ENCODE measurements around the gene DNAJA3.

GRCh38 chr16:4450430-4450829, 24.8 kb downstream of the DNAJA3 start:
- TF ChIP-seq, protein P1, sequence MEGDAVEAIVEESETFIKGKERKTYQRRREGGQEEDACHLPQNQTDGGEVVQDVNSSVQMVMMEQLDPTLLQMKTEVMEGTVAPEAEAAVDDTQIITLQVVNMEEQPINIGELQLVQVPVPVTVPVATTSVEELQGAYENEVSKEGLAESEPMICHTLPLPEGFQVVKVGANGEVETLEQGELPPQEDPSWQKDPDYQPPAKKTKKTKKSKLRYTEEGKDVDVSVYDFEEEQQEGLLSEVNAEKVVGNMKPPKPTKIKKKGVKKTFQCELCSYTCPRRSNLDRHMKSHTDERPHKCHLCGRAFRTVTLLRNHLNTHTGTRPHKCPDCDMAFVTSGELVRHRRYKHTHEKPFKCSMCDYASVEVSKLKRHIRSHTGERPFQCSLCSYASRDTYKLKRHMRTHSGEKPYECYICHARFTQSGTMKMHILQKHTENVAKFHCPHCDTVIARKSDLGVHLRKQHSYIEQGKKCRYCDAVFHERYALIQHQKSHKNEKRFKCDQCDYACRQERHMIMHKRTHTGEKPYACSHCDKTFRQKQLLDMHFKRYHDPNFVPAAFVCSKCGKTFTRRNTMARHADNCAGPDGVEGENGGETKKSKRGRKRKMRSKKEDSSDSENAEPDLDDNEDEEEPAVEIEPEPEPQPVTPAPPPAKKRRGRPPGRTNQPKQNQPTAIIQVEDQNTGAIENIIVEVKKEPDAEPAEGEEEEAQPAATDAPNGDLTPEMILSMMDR (IDR thresholded peaks at IDR 0.05; ENCODE audit: insufficient read depth, low read length, poor library complexity, severe bottlenecking), result no peak
- no peak for TF ChIP-seq EZH2phosphoT487 (conservative IDR thresholded peaks at IDR 0.05; ENCODE audit: low read length)
